ENCODE results near the gene C10orf95.
A peak's percentile ranks its signal among the peaks of the same experiment; 100 is the strongest.

C10orf95 gene

GRCh38 chr10:102461187-102462054 lies 10.1 kb upstream of the C10orf95 start (continued):
- no peak for TF ChIP-seq ZNF624 (tag by site-specific recombination; IDR thresholded peaks at IDR 0.05)
- TF ChIP-seq ZNF645 (tag by site-specific recombination; IDR thresholded peaks at IDR 0.05), result no peak
- TF ChIP-seq HIC1 (tag by site-specific recombination; IDR thresholded peaks at IDR 0.05), result peak; percentile 73; the same call in 1 of the 2 replicates
- TF ChIP-seq ZNF629 (tag by site-specific recombination; IDR thresholded peaks at IDR 0.05), result peak; percentile 48; the same call in 1 of the 2 replicates
- no peak for TF ChIP-seq PBX3 (CRISPR knock-in tag; IDR thresholded peaks at IDR 0.05)
- peak; percentile 72 for TF ChIP-seq ZNF518A (tag by site-specific recombination; conservative IDR thresholded peaks at IDR 0.05; ENCODE audit: low read depth)
- no peak for TF ChIP-seq ZSCAN16 (tag by site-specific recombination; IDR thresholded peaks at IDR 0.05)
- 0 out of 2 replicates have a peak, but pooled peaks have one; percentile 31 for TF ChIP-seq KLF16 (tag by site-specific recombination; IDR thresholded peaks at IDR 0.05)
- TF ChIP-seq ZNF677 (tag by site-specific recombination; IDR thresholded peaks at IDR 0.05), result no peak
- no peak for TF ChIP-seq ZNF704 (tag by site-specific recombination; IDR thresholded peaks at IDR 0.05)
- TF ChIP-seq ZNF521 (tag by site-specific recombination; IDR thresholded peaks at IDR 0.05), result no peak
- no peak for TF ChIP-seq ZNF280C (tag by site-specific recombination; IDR thresholded peaks at IDR 0.05)
- TF ChIP-seq PRDM2 (tag by site-specific recombination; IDR thresholded peaks at IDR 0.05; ENCODE audit: borderline replicate concordance), result no peak
- TF ChIP-seq ZNF549 (tag by site-specific recombination; IDR thresholded peaks at IDR 0.05), result no peak
- TF ChIP-seq ZBTB17 (tag by site-specific recombination; IDR thresholded peaks at IDR 0.05), result peak; percentile 97
- TF ChIP-seq ZNF354C (tag by site-specific recombination; IDR thresholded peaks at IDR 0.05; ENCODE audit: borderline replicate concordance, low read depth), result no peak
